ENCODE data around the gene PUSL1.

Gene PUSL1

GRCh38 chr1:1318777-1319645 lies 10.6 kb downstream of the PUSL1 start:
- no peak for TF ChIP-seq ZNF274 (IDR thresholded peaks at IDR 0.05; ENCODE audit: low read depth, low read length)
- TF ChIP-seq YY1 (IDR thresholded peaks at IDR 0.05; ENCODE audit: insufficient read depth, insufficient read length): no peak
- TF ChIP-seq SUZ12 (IDR thresholded peaks at IDR 0.05; ENCODE audit: extremely low read depth, insufficient read depth, insufficient read length): no peak
- Histone ChIP-seq H3K4me1 (ENCODE audit: insufficient read depth, insufficient read length) (peaks cover 14% of the 10 kb centered on the region), H3K9me3 (ENCODE audit: insufficient read depth, low read length) (no peaks in the 10 kb centered on the region), H3K36me3 (ENCODE audit: insufficient read depth, insufficient read length, low read length) (peaks cover 71% of the 10 kb centered on the region), H3K27me3 (ENCODE audit: insufficient read depth, insufficient read length) (no peaks in the 10 kb centered on the region), H3K9ac (ENCODE audit: insufficient read length, low read depth) (no peak overlapping the region), H3K4me3 (ENCODE audit: insufficient read length, low read depth) (no peak overlapping the region)
- no peak for DNase-seq (ENCODE audit: low read depth, low spot score)

- TF ChIP-seq ZNF274 (IDR thresholded peaks at IDR 0.05; ENCODE audit: low read depth, low read length) (no peak), SUZ12 (IDR thresholded peaks at IDR 0.05; ENCODE audit: extremely low read depth, insufficient read depth, insufficient read length) (no peak), YY1 (IDR thresholded peaks at IDR 0.05; ENCODE audit: insufficient read depth, insufficient read length) (no peak)
- no peaks in the 10 kb centered on the region for H3K27me3 ChIP-seq (ENCODE audit: insufficient read depth, insufficient read length)
- H3K4me3 ChIP-seq (ENCODE audit: insufficient read length, low read depth): no peak overlapping the region
- peaks cover 14% of the 10 kb centered on the region for H3K4me1 ChIP-seq (ENCODE audit: insufficient read depth, insufficient read length)
- no peaks in the 10 kb centered on the region for H3K9me3 ChIP-seq (ENCODE audit: insufficient read depth, low read length)
- H3K36me3 ChIP-seq (ENCODE audit: insufficient read depth, insufficient read length, low read length): peaks cover 65% of the 10 kb centered on the region
- no peak for DNase-seq (ENCODE audit: low read depth, low spot score)
- H3K9ac ChIP-seq (ENCODE audit: insufficient read length, low read depth): no peak overlapping the region
Measured at GRCh38 chr1:1319646-1319941, 11.2 kb downstream of the PUSL1 start.

GRCh38 chr1:1320666-1321448 lies 12.5 kb downstream of the PUSL1 start:
- H3K9ac ChIP-seq (ENCODE audit: insufficient read length, low read depth): peak overlapping the region; percentile 10
- H3K27me3 ChIP-seq (ENCODE audit: insufficient read depth, insufficient read length): no peaks in the 10 kb centered on the region
- no peak for TF ChIP-seq SUZ12 (IDR thresholded peaks at IDR 0.05; ENCODE audit: extremely low read depth, insufficient read depth, insufficient read length)
- no peak for TF ChIP-seq ZNF274 (IDR thresholded peaks at IDR 0.05; ENCODE audit: low read depth, low read length)
- no peak for TF ChIP-seq YY1 (IDR thresholded peaks at IDR 0.05; ENCODE audit: insufficient read depth, insufficient read length)
- no peaks in the 10 kb centered on the region for H3K9me3 ChIP-seq (ENCODE audit: insufficient read depth, low read length)
- H3K4me3 ChIP-seq (ENCODE audit: insufficient read length, low read depth): no peak overlapping the region
- DNase-seq (ENCODE audit: low read depth, low spot score): no peak
- H3K4me1 ChIP-seq (ENCODE audit: insufficient read depth, insufficient read length): peaks cover 14% of the 10 kb centered on the region
- peaks cover 57% of the 10 kb centered on the region for H3K36me3 ChIP-seq (ENCODE audit: insufficient read depth, insufficient read length, low read length)

- Histone ChIP-seq H3K4me3 (ENCODE audit: insufficient read length, low read depth) (no peak overlapping the region), H3K9me3 (ENCODE audit: insufficient read depth, low read length) (no peaks in the 10 kb centered on the region), H3K27me3 (ENCODE audit: insufficient read depth, insufficient read length) (no peaks in the 10 kb centered on the region), H3K9ac (ENCODE audit: insufficient read length, low read depth) (peak overlapping the region; percentile 10), H3K36me3 (ENCODE audit: insufficient read depth, insufficient read length, low read length) (peaks cover 52% of the 10 kb centered on the region), H3K4me1 (ENCODE audit: insufficient read depth, insufficient read length) (peaks cover 14% of the 10 kb centered on the region)
- TF ChIP-seq ZNF274 (IDR thresholded peaks at IDR 0.05; ENCODE audit: low read depth, low read length): no peak
- TF ChIP-seq YY1 (IDR thresholded peaks at IDR 0.05; ENCODE audit: insufficient read depth, insufficient read length): no peak
- TF ChIP-seq SUZ12 (IDR thresholded peaks at IDR 0.05; ENCODE audit: extremely low read depth, insufficient read depth, insufficient read length): no peak
- DNase-seq (ENCODE audit: low read depth, low spot score): no peak
Measured at GRCh38 chr1:1321477-1321876, 13.1 kb downstream of the PUSL1 start.

GRCh38 chr1:1322418-1322817 lies 14.0 kb downstream of the PUSL1 start:
- no peak overlapping the region for H3K4me3 ChIP-seq (ENCODE audit: insufficient read length, low read depth)
- no peak overlapping the region for H3K9ac ChIP-seq (ENCODE audit: insufficient read length, low read depth)
- H3K4me1 ChIP-seq (ENCODE audit: insufficient read depth, insufficient read length): peaks cover 14% of the 10 kb centered on the region

GRCh38 chr1:1322952-1323351 lies 14.6 kb downstream of the PUSL1 start:
- TF ChIP-seq SUZ12 (IDR thresholded peaks at IDR 0.05; ENCODE audit: extremely low read depth, insufficient read depth, insufficient read length) (no peak), ZNF274 (IDR thresholded peaks at IDR 0.05; ENCODE audit: low read depth, low read length) (no peak), YY1 (IDR thresholded peaks at IDR 0.05; ENCODE audit: insufficient read depth, insufficient read length) (no peak)
- DNase-seq (ENCODE audit: low read depth, low spot score): no peak

More at GRCh38 chr1:1322418-1322817, 14.0 kb downstream of the PUSL1 start:
- Histone ChIP-seq H3K9me3 (ENCODE audit: insufficient read depth, low read length) (no peaks in the 10 kb centered on the region), H3K27me3 (ENCODE audit: insufficient read depth, insufficient read length) (no peaks in the 10 kb centered on the region), H3K36me3 (ENCODE audit: insufficient read depth, insufficient read length, low read length) (peaks cover 50% of the 10 kb centered on the region)
- no peak for DNase-seq (ENCODE audit: low read depth, low spot score)
- no peak for TF ChIP-seq SUZ12 (IDR thresholded peaks at IDR 0.05; ENCODE audit: extremely low read depth, insufficient read depth, insufficient read length)
- TF ChIP-seq YY1 (IDR thresholded peaks at IDR 0.05; ENCODE audit: insufficient read depth, insufficient read length): no peak
- TF ChIP-seq ZNF274 (IDR thresholded peaks at IDR 0.05; ENCODE audit: low read depth, low read length): no peak

GRCh38 chr1:1324084-1324523 lies 15.7 kb downstream of the PUSL1 start:
- Histone ChIP-seq H3K4me1 (ENCODE audit: insufficient read depth, insufficient read length) (peaks cover 11% of the 10 kb centered on the region), H3K36me3 (ENCODE audit: insufficient read depth, insufficient read length, low read length) (peaks cover 48% of the 10 kb centered on the region), H3K4me3 (ENCODE audit: insufficient read length, low read depth) (peak overlapping the region; percentile 87), H3K27me3 (ENCODE audit: insufficient read depth, insufficient read length) (no peaks in the 10 kb centered on the region), H3K9ac (ENCODE audit: insufficient read length, low read depth) (peak overlapping the region; percentile 95), H3K9me3 (ENCODE audit: insufficient read depth, low read length) (no peaks in the 10 kb centered on the region)
- DNase-seq (ENCODE audit: low read depth, low spot score): no peak
- TF ChIP-seq SUZ12 (IDR thresholded peaks at IDR 0.05; ENCODE audit: extremely low read depth, insufficient read depth, insufficient read length) (no peak), ZNF274 (IDR thresholded peaks at IDR 0.05; ENCODE audit: low read depth, low read length) (no peak), YY1 (IDR thresholded peaks at IDR 0.05; ENCODE audit: insufficient read depth, insufficient read length) (no peak)

More at GRCh38 chr1:1322952-1323351, 14.6 kb downstream of the PUSL1 start:
- Histone ChIP-seq H3K4me1 (ENCODE audit: insufficient read depth, insufficient read length) (peaks cover 11% of the 10 kb centered on the region), H3K4me3 (ENCODE audit: insufficient read length, low read depth) (no peak overlapping the region), H3K27me3 (ENCODE audit: insufficient read depth, insufficient read length) (no peaks in the 10 kb centered on the region), H3K9me3 (ENCODE audit: insufficient read depth, low read length) (no peaks in the 10 kb centered on the region), H3K9ac (ENCODE audit: insufficient read length, low read depth) (peak overlapping the region; percentile 50), H3K36me3 (ENCODE audit: insufficient read depth, insufficient read length, low read length) (peaks cover 52% of the 10 kb centered on the region)
